PC-9 (cell line): ENCODE measurements around the gene A4GALT.

Source experiments
- CTCF ChIP-seq: fragments of 200-600 bp; sonication (generic); conservative IDR thresholded peaks from 2 replicates; pipeline ENCODE4 v1.6.1; 2017; ENCODE audit warnings: mixed run types, antibody characterized with exemption, mild to moderate bottlenecking, moderate library complexity
- EZH2 ChIP-seq: fragments of 200-600 bp; sonication (generic); IDR thresholded peaks from 2 replicates; pipeline ENCODE4 v1.8.0; 2017; ENCODE audit warnings: antibody characterized with exemption, low read depth

DNA sequence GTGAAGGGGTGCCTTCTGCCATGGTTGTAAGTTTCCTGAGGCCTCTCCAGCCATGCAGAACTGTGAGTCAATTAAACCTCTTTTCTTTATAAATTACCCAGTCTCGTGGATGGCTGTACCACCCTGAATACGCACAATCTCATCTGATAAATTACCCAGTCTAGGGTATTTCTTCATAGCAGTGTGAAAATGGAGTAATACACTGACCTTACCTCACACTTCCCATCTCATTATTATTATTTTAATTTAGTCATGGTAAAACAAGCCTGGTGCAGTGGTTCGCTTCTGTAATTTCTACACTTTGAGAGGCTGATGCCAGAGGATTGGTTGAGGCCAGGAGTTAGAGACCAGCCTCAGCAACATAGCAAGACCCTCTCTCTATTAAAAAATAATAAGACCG lies 41.0 kb downstream of the A4GALT start:
- no peak for TF ChIP-seq CTCF
- TF ChIP-seq EZH2 = no peak
